Measurements from ENCODE around the gene GALNT4. TPM values are rescaled to one million over a fixed set of nuclear protein-coding genes. Genes with fewer than 3 reads are reported as not detected.

Gene GALNT4
- total and polyA plus RNA-seq, 9 of the 15 experiments (the other 6 are each of a cell fraction or from before 2014, with no cell fraction given) = 1.2 to 4.6 (median 3.4) TPM

DNA sequence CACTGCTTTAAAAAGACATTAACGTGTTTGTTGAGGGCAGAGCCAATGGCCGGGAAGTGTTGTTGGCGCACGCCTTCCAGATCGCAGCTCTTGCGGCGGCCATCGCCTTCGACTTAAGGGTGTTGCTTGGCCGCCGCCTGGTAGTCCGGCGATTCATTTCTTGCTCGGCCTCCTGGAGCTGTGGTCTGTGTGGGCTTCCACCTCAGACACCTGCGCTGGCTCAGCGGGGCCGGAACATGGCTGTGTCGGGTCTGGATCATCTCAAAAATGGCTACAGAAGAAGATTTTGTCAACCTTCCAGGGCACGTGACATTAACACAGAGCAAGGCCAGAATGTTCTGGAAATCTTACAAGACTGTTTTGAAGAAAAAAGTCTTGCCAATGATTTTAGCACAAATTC lies 24.7 kb downstream of the GALNT4 start:
- no peaks in the 10 kb centered on the region for H3K27me3 ChIP-seq (ENCODE audit: control insufficient read depth in 2 of 2, insufficient read depth in 2 of 2, low read length in 2 of 2)
- ChIA-PET POLR2A (interaction anchor here (0.8 kb wide), 1 partner anchor 10 kb away, joined by 5 read pairs; no protein-coding TSS in a partner anchor), CTCF (ENCODE audit: low intra/inter-chr PET ratio) (no interaction called here)
- DNase-seq (ENCODE audit: extremely low read depth in 1 of 4, low spot score in 3 of 4) (no peak), FAIRE-seq (no peak), ATAC-seq (no peak)
- H3K27ac ChIP-seq (ENCODE audit: extremely low read depth, low read depth, low read length) = no peak overlapping the region
- no peak overlapping the region for H2AFZ ChIP-seq (ENCODE audit: low read depth, low read length)
- intact Hi-C loops (cut with micrococcal nuclease) (no loop called here), in situ Hi-C loops (cut with MboI) (no loop called here)
- H3K9ac ChIP-seq (ENCODE audit: insufficient read depth in 1 of 2, low read depth in 2 of 2, low read length in 2 of 2) = no peak overlapping the region
- H4K20me1 ChIP-seq (replicated peaks; ENCODE audit: control insufficient read depth, insufficient read depth, low read length) = 0 out of 2 replicates have a peak, but pooled peaks cover 3% of the 10 kb centered on the region
- H3K4me1 ChIP-seq (replicated peaks in 1 of 2; ENCODE audit: control insufficient read depth in 2 of 2, insufficient read depth in 2 of 2, low read length in 2 of 2) = peaks cover 0 to 4% of the 10 kb centered on the region in 2 experiments; a peak in 3 of 5 replicates
- no peaks in the 10 kb centered on the region for H3K36me3 ChIP-seq (ENCODE audit: control insufficient read depth, insufficient read depth, low read length)
- WGBS (ENCODE audit: insufficient coverage, low coverage, missing lambda C conversion rate) = 76% methylated on average over 13 of the region's 19 CpGs
- H3K4me2 ChIP-seq (ENCODE audit: insufficient read depth, low read length) = no peak overlapping the region
- H3K4me3 ChIP-seq = no peak overlapping the region
- H3K9me1 ChIP-seq (ENCODE audit: control insufficient read depth, insufficient read depth, low read length) = no peaks in the 10 kb centered on the region
- H3K79me2 ChIP-seq (ENCODE audit: control insufficient read depth, insufficient read depth, low read length) = no peaks in the 10 kb centered on the region
- no peak for TF ChIP-seq ZNF668 (CRISPR knock-in tag; IDR thresholded peaks at IDR 0.05)
- no peak for TF ChIP-seq NEUROD1 (IDR thresholded peaks at IDR 0.05; ENCODE audit: borderline replicate concordance, low read depth, low read length, partially characterized antibody)
- no peak for TF ChIP-seq POLR2AphosphoS5 (IDR thresholded peaks at IDR 0.05; ENCODE audit: control insufficient read depth, insufficient read depth, low read depth, low read length)
- TF ChIP-seq RAD51 (IDR thresholded peaks at IDR 0.05; ENCODE audit: borderline replicate concordance, low read depth) = no peak
- TF ChIP-seq RUNX1 (IDR thresholded peaks at IDR 0.05; ENCODE audit: low read depth) = no peak
- no peak for TF ChIP-seq ATF7 (IDR thresholded peaks at IDR 0.05)
- H3K9me3 ChIP-seq (replicated peaks; ENCODE audit: control insufficient read depth, insufficient read depth, low read depth, low read length) = no peaks in the 10 kb centered on the region
- BruUV-seq (replicated peaks) = no TSS peak

DNA sequence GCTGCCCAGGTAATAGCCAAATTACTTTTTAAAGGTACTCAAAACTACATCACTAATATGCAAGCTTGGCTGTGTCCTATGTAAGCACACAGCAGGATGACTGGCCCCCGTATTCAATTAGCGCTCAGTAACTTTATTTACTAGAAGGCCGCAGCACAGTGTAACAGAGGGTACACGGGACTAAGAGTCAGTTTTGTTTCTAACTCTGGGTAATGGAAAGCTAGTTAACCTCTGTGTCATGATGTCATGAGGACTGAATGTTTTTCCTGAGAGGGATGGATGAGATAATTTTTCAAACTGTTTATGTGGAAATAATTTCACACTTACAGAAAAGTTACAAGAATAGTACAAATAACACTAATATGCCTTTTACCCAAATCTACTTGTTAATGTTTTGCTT lies 27.1 kb downstream of the GALNT4 start:
- Histone ChIP-seq H3K27me3 (ENCODE audit: control insufficient read depth in 2 of 2, insufficient read depth in 2 of 2, low read length in 2 of 2) (no peaks in the 10 kb centered on the region), H3K4me3 (no peak overlapping the region), H3K4me1 (replicated peaks in 1 of 2; ENCODE audit: control insufficient read depth in 2 of 2, insufficient read depth in 2 of 2, low read length in 2 of 2) (peaks cover 0 to 13% of the 10 kb centered on the region in 2 experiments; a peak in 3 of 5 replicates), H3K27ac (ENCODE audit: extremely low read depth, low read depth, low read length) (no peak overlapping the region), H3K36me3 (ENCODE audit: control insufficient read depth, insufficient read depth, low read length) (no peaks in the 10 kb centered on the region), H2AFZ (ENCODE audit: low read depth, low read length) (no peak overlapping the region), H3K4me2 (ENCODE audit: insufficient read depth, low read length) (no peak overlapping the region), H3K9me3 (replicated peaks; ENCODE audit: control insufficient read depth, insufficient read depth, low read depth, low read length) (no peaks in the 10 kb centered on the region), H4K20me1 (replicated peaks; ENCODE audit: control insufficient read depth, insufficient read depth, low read length) (0 out of 2 replicates have a peak, but pooled peaks cover 3% of the 10 kb centered on the region), H3K79me2 (ENCODE audit: control insufficient read depth, insufficient read depth, low read length) (no peaks in the 10 kb centered on the region), H3K9ac (ENCODE audit: insufficient read depth in 1 of 2, low read depth in 2 of 2, low read length in 2 of 2) (no peak overlapping the region), H3K9me1 (ENCODE audit: control insufficient read depth, insufficient read depth, low read length) (no peaks in the 10 kb centered on the region)
- 61% methylated on average over 4 of the region's 4 CpGs for WGBS (ENCODE audit: insufficient coverage, low coverage, missing lambda C conversion rate)
- DNase-seq (ENCODE audit: extremely low read depth in 1 of 4, low spot score in 3 of 4) = no peak
- ChIA-PET CTCF (ENCODE audit: low intra/inter-chr PET ratio) (no interaction called here), POLR2A (interaction anchor here (1.9 kb wide), 1 partner anchor 9 kb away, joined by 5 read pairs; no protein-coding TSS in a partner anchor)
- intact Hi-C loops (cut with micrococcal nuclease) = no loop called here
- no peak for FAIRE-seq
- BruUV-seq (replicated peaks) = no TSS peak
- in situ Hi-C loops (cut with MboI) = no loop called here
- ATAC-seq = no peak
- TF ChIP-seq XRCC3 (IDR thresholded peaks at IDR 0.05) (no peak), ZNF134 (CRISPR knock-in tag; conservative IDR thresholded peaks at IDR 0.05) (no peak), TAL1 (IDR thresholded peaks at IDR 0.05) (no peak), CSDE1 (IDR thresholded peaks at IDR 0.05) (no peak), RBM17 (IDR thresholded peaks at IDR 0.05; ENCODE audit: borderline replicate concordance, low read depth, low read length) (no peak), BCOR (IDR thresholded peaks at IDR 0.05) (no peak), SOX6 (IDR thresholded peaks at IDR 0.05) (no peak), SRF (CRISPR knock-in tag; IDR thresholded peaks at IDR 0.05) (no peak), CBFA2T3 (IDR thresholded peaks at IDR 0.05) (no peak), YBX1 (IDR thresholded peaks at IDR 0.05) (no peak)
- TF ChIP-seq, protein P1, sequence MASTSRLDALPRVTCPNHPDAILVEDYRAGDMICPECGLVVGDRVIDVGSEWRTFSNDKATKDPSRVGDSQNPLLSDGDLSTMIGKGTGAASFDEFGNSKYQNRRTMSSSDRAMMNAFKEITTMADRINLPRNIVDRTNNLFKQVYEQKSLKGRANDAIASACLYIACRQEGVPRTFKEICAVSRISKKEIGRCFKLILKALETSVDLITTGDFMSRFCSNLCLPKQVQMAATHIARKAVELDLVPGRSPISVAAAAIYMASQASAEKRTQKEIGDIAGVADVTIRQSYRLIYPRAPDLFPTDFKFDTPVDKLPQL (IDR thresholded peaks at IDR 0.05; ENCODE audit: extremely low read depth, insufficient read length) = no peak
- TF ChIP-seq, protein P2, sequence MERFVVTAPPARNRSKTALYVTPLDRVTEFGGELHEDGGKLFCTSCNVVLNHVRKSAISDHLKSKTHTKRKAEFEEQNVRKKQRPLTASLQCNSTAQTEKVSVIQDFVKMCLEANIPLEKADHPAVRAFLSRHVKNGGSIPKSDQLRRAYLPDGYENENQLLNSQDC (CRISPR knock-in tag; IDR thresholded peaks at IDR 0.05) = no peak
